ENCODE data around the gene CHRNB1.
A peak's percentile ranks its signal among the peaks of the same experiment; 100 is the strongest.

Gene CHRNB1

GRCh38 chr17:7483255-7484066, 38.6 kb downstream of the CHRNB1 start:
- H3K27me3 ChIP-seq (ENCODE audit: control insufficient read depth in 1 of 2, insufficient read depth in 2 of 2, low read length in 2 of 2), result no peaks in the 10 kb centered on the region
- no peaks in the 10 kb centered on the region for H3K9me3 ChIP-seq (ENCODE audit: control insufficient read depth in 1 of 2, low read length in 2 of 2)
- peak overlapping the region; percentile 98 to 99 for H3K9ac ChIP-seq (ENCODE audit: low read depth in 1 of 2, low read length in 2 of 2)
- H3K36me3 ChIP-seq (ENCODE audit: control insufficient read depth in 1 of 2, insufficient read depth in 2 of 2, low read length in 2 of 2), result no peaks in the 10 kb centered on the region
- H3K4me1 ChIP-seq (ENCODE audit: control insufficient read depth in 1 of 2, insufficient read depth in 2 of 2, low read length in 2 of 2), result peaks cover 25 to 46% of the 10 kb centered on the region in 2 donors
- H3K4me3 ChIP-seq (ENCODE audit: low read depth in 1 of 2, low read length in 2 of 2), result peak overlapping the region; percentile 92 to 94
- peak overlapping the region; percentile 99 for H3K27ac ChIP-seq (ENCODE audit: low read depth, low read length)

DNA sequence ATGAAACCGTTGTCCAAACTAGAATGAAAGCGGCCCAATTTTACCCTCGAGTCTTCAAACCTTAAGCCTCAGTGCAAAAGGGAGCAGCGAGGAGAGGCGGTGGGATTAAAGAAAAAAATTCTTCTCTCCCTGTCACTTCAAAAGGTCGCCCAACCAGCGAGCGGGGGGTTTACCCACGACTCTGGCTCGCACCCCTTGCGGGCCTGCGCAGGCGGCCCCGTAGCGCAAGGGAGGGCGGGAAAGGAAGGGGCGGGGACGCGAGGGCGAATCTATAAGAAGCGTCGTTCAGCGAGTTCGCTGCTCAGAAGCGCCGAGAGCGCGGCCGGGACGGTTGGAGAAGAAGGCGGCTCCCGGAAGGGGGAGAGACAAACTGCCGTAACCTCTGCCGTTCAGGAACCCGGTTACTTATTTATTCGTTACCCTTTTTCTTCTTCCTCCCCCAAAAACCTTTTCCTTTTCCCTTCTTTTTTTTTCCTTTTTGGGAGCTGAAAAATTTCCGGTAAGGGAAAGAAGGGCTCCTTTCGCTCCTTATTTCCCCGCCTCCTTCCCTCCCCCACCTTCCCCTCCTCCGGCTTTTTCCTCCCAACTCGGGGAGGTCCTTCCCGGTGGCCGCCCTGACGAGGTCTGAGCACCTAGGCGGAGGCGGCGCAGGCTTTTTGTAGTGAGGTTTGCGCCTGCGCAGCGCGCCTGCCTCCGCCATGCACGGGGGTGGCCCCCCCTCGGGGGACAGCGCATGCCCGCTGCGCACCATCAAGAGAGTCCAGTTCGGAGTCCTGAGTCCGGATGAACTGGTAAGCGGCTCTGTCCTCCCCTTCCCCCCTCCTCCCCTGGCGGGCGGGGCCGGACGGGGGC, 39.4 kb downstream of the CHRNB1 start, which contains the start of gene POLR2A:
POLR2A (plus strand) TSS at position 300 of the 852 bp plus-strand sequence.
- Histone ChIP-seq H3K36me3 (ENCODE audit: control insufficient read depth in 1 of 2, insufficient read depth in 2 of 2, low read length in 2 of 2) (no peaks in the 10 kb centered on the region), H3K27me3 (ENCODE audit: control insufficient read depth in 1 of 2, insufficient read depth in 2 of 2, low read length in 2 of 2) (no peaks in the 10 kb centered on the region), H3K9ac (ENCODE audit: low read depth in 1 of 2, low read length in 2 of 2) (peak within 1 kb of the TSS; percentile 98 to 99), H3K4me3 (ENCODE audit: low read depth in 1 of 2, low read length in 2 of 2) (peak within 1 kb of the TSS; percentile 92 to 94), H3K9me3 (ENCODE audit: control insufficient read depth in 1 of 2, low read length in 2 of 2) (no peaks in the 10 kb centered on the region), H3K27ac (ENCODE audit: low read depth, low read length) (peak within 1 kb of the TSS; percentile 99), H3K4me1 (ENCODE audit: control insufficient read depth in 1 of 2, insufficient read depth in 2 of 2, low read length in 2 of 2) (peaks cover 27 to 46% of the 10 kb centered on the region in 2 donors)

GRCh38 chr17:7484919-7485377, 40.1 kb downstream of the CHRNB1 start:
- peak overlapping the region; percentile 83 to 95 for H3K9ac ChIP-seq (ENCODE audit: low read depth in 1 of 2, low read length in 2 of 2)
- no peaks in the 10 kb centered on the region for H3K36me3 ChIP-seq (ENCODE audit: control insufficient read depth in 1 of 2, insufficient read depth in 2 of 2, low read length in 2 of 2)
- H3K4me3 ChIP-seq (ENCODE audit: low read depth in 1 of 2, low read length in 2 of 2), result peak overlapping the region; percentile 88 to 94
- H3K27ac ChIP-seq (ENCODE audit: low read depth, low read length), result peak overlapping the region; percentile 70
- peaks cover 24 to 43% of the 10 kb centered on the region in 2 donors for H3K4me1 ChIP-seq (ENCODE audit: control insufficient read depth in 1 of 2, insufficient read depth in 2 of 2, low read length in 2 of 2)
- H3K9me3 ChIP-seq (ENCODE audit: control insufficient read depth in 1 of 2, low read length in 2 of 2), result no peaks in the 10 kb centered on the region
- H3K27me3 ChIP-seq (ENCODE audit: control insufficient read depth in 1 of 2, insufficient read depth in 2 of 2, low read length in 2 of 2), result no peaks in the 10 kb centered on the region

GRCh38 chr17:7486181-7486580, 41.3 kb downstream of the CHRNB1 start:
- peak overlapping the region; percentile 55 to 88 for H3K4me3 ChIP-seq (ENCODE audit: low read depth in 1 of 2, low read length in 2 of 2)
- H3K36me3 ChIP-seq (ENCODE audit: control insufficient read depth in 1 of 2, insufficient read depth in 2 of 2, low read length in 2 of 2), result no peaks in the 10 kb centered on the region
- peak overlapping the region; percentile 30 to 39 for H3K9ac ChIP-seq (ENCODE audit: low read depth in 1 of 2, low read length in 2 of 2)
- H3K9me3 ChIP-seq (ENCODE audit: control insufficient read depth in 1 of 2, low read length in 2 of 2), result no peaks in the 10 kb centered on the region
- H3K27me3 ChIP-seq (ENCODE audit: control insufficient read depth in 1 of 2, insufficient read depth in 2 of 2, low read length in 2 of 2), result no peaks in the 10 kb centered on the region
- peaks cover 28 to 46% of the 10 kb centered on the region in 2 donors for H3K4me1 ChIP-seq (ENCODE audit: control insufficient read depth in 1 of 2, insufficient read depth in 2 of 2, low read length in 2 of 2)
- H3K27ac ChIP-seq (ENCODE audit: low read depth, low read length), result no peak overlapping the region

- H3K4me3 ChIP-seq (ENCODE audit: low read depth in 1 of 2, low read length in 2 of 2), result no peak overlapping the region
- no peaks in the 10 kb centered on the region for H3K9me3 ChIP-seq (ENCODE audit: control insufficient read depth in 1 of 2, low read length in 2 of 2)
- no peak overlapping the region for H3K27ac ChIP-seq (ENCODE audit: low read depth, low read length)
- no peak overlapping the region for H3K9ac ChIP-seq (ENCODE audit: low read depth in 1 of 2, low read length in 2 of 2)
- no peaks in the 10 kb centered on the region for H3K27me3 ChIP-seq (ENCODE audit: control insufficient read depth in 1 of 2, insufficient read depth in 2 of 2, low read length in 2 of 2)
- H3K4me1 ChIP-seq (ENCODE audit: control insufficient read depth in 1 of 2, insufficient read depth in 2 of 2, low read length in 2 of 2), result peaks cover 48 to 54% of the 10 kb centered on the region in 2 donors
- H3K36me3 ChIP-seq (ENCODE audit: control insufficient read depth in 1 of 2, insufficient read depth in 2 of 2, low read length in 2 of 2), result peaks cover 3% of the 10 kb centered on the region in 2 donors
Measured at GRCh38 chr17:7490144-7490543, 45.3 kb downstream of the CHRNB1 start.

DNA sequence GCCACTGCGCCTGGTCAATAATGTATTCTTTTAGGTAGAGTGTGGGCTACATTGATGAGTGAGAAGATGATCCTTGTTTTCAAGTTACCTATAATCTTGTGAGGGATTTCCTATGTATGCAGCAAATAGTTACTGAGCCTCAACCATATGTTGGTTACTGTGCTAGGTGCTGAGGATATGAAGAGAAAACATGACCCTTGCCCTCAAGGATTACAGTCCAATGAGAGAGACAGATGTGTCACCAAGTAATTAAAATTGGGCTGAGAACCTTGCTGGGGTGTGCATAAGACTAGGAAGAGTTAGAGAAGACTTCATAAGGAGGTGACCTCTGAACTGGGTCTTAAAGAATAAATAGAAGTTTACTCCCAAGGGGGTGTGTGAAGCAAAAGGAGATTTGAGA, 46.7 kb downstream of the CHRNB1 start:
- Histone ChIP-seq H3K9ac (ENCODE audit: low read depth in 1 of 2, low read length in 2 of 2) (no peak overlapping the region), H3K4me1 (ENCODE audit: control insufficient read depth in 1 of 2, insufficient read depth in 2 of 2, low read length in 2 of 2) (peaks cover 39 to 41% of the 10 kb centered on the region in 2 donors), H3K27me3 (ENCODE audit: control insufficient read depth in 1 of 2, insufficient read depth in 2 of 2, low read length in 2 of 2) (no peaks in the 10 kb centered on the region), H3K4me3 (ENCODE audit: low read depth in 1 of 2, low read length in 2 of 2) (no peak overlapping the region), H3K9me3 (ENCODE audit: control insufficient read depth in 1 of 2, low read length in 2 of 2) (no peaks in the 10 kb centered on the region), H3K27ac (ENCODE audit: low read depth, low read length) (no peak overlapping the region), H3K36me3 (ENCODE audit: control insufficient read depth in 1 of 2, insufficient read depth in 2 of 2, low read length in 2 of 2) (peaks cover 8 to 17% of the 10 kb centered on the region in 2 donors)

- no peak overlapping the region for H3K9ac ChIP-seq (ENCODE audit: low read depth in 1 of 2, low read length in 2 of 2)
- H3K4me1 ChIP-seq (ENCODE audit: control insufficient read depth in 1 of 2, insufficient read depth in 2 of 2, low read length in 2 of 2), result peaks cover 24 to 27% of the 10 kb centered on the region in 2 donors
- H3K27me3 ChIP-seq (ENCODE audit: control insufficient read depth in 1 of 2, insufficient read depth in 2 of 2, low read length in 2 of 2), result no peaks in the 10 kb centered on the region
- no peak overlapping the region for H3K27ac ChIP-seq (ENCODE audit: low read depth, low read length)
- H3K9me3 ChIP-seq (ENCODE audit: control insufficient read depth in 1 of 2, low read length in 2 of 2), result no peaks in the 10 kb centered on the region
- no peak overlapping the region for H3K4me3 ChIP-seq (ENCODE audit: low read depth in 1 of 2, low read length in 2 of 2)
- H3K36me3 ChIP-seq (ENCODE audit: control insufficient read depth in 1 of 2, insufficient read depth in 2 of 2, low read length in 2 of 2), result peaks cover 26 to 41% of the 10 kb centered on the region in 2 donors
Measured at GRCh38 chr17:7493941-7494340, 49.1 kb downstream of the CHRNB1 start.

DNA sequence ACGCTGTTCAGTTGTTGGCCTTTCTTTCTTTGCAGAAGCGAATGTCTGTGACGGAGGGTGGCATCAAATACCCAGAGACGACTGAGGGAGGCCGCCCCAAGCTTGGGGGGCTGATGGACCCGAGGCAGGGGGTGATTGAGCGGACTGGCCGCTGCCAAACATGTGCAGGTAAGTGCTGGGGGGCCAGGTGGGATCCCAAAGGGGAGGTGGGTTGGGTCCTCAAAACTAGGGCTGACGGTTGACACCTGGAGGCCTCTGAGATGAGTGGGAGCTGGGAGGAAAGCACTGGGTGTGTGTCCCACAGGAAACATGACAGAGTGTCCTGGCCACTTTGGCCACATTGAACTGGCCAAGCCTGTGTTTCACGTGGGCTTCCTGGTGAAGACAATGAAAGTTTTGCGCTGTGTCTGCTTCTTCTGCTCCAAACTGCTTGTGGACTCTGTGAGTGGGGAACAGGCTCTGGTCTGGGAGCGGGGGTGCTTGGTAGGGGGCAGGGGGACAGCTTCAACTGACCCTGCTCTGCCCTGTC, 51.1 kb downstream of the CHRNB1 start:
- Histone ChIP-seq H3K27ac (ENCODE audit: low read depth, low read length) (no peak overlapping the region), H3K4me1 (ENCODE audit: control insufficient read depth in 1 of 2, insufficient read depth in 2 of 2, low read length in 2 of 2) (peaks cover 18 to 21% of the 10 kb centered on the region in 2 donors), H3K9me3 (ENCODE audit: control insufficient read depth in 1 of 2, low read length in 2 of 2) (no peaks in the 10 kb centered on the region), H3K4me3 (ENCODE audit: low read depth in 1 of 2, low read length in 2 of 2) (no peak overlapping the region), H3K36me3 (ENCODE audit: control insufficient read depth in 1 of 2, insufficient read depth in 2 of 2, low read length in 2 of 2) (peaks cover 40 to 58% of the 10 kb centered on the region in 2 donors), H3K9ac (ENCODE audit: low read depth in 1 of 2, low read length in 2 of 2) (no peak overlapping the region), H3K27me3 (ENCODE audit: control insufficient read depth in 1 of 2, insufficient read depth in 2 of 2, low read length in 2 of 2) (no peaks in the 10 kb centered on the region)

DNA sequence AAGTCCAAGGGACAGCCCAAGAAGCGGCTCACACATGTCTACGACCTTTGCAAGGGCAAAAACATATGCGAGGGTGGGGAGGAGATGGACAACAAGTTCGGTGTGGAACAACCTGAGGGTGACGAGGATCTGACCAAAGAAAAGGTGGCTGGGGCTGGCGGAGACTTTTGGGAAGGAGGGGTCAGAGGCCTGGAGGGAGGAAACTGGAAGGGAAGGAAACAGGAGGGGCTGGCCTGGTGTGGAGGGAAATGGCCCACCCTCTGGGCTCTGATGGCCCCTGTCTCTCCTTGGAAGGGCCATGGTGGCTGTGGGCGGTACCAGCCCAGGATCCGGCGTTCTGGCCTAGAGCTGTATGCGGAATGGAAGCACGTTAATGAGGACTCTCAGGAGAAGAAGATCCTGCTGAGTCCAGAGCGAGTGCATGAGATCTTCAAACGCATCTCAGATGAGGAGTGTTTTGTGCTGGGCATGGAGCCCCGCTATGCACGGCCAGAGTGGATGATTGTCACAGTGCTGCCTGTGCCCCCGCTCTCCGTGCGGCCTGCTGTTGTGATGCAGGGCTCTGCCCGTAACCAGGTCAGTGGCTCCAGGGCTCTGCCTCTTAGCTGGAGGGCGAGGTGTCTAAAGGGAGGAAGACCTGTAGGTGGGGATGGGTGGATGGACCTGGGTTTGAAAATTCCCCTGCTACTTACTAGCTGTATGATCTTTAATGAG, 51.8 kb downstream of the CHRNB1 start:
- Histone ChIP-seq H3K9me3 (ENCODE audit: control insufficient read depth in 1 of 2, low read length in 2 of 2) (no peaks in the 10 kb centered on the region), H3K36me3 (ENCODE audit: control insufficient read depth in 1 of 2, insufficient read depth in 2 of 2, low read length in 2 of 2) (peaks cover 45 to 64% of the 10 kb centered on the region in 2 donors), H3K9ac (ENCODE audit: low read depth in 1 of 2, low read length in 2 of 2) (no peak overlapping the region), H3K4me1 (ENCODE audit: control insufficient read depth in 1 of 2, insufficient read depth in 2 of 2, low read length in 2 of 2) (peaks cover 11 to 16% of the 10 kb centered on the region in 2 donors), H3K27ac (ENCODE audit: low read depth, low read length) (no peak overlapping the region), H3K4me3 (ENCODE audit: low read depth in 1 of 2, low read length in 2 of 2) (no peak overlapping the region), H3K27me3 (ENCODE audit: control insufficient read depth in 1 of 2, insufficient read depth in 2 of 2, low read length in 2 of 2) (no peaks in the 10 kb centered on the region)

Measured in duodenal mucosa (tissue), 2 donors.